BE2C (cell line): ENCODE results near the gene SPDEF.

Experiments
- DNase-seq: peaks from one replicate; pipeline ENCODE4 v3.0.0-alpha.2; 2020
- H3K27me3 ChIP-seq: fragments of 250-450 bp; sonication (Bioruptor Pico); 2 replicates; pipeline ENCODE4 v1.5.1; 2020; ENCODE audit warnings: mild to moderate bottlenecking
- H3K36me3 ChIP-seq: fragments of 250-450 bp; sonication (Bioruptor Pico); 2 replicates; pipeline ENCODE4 v1.5.1; 2020; ENCODE audit warnings: mild to moderate bottlenecking
- H3K4me1 ChIP-seq: fragments of 250-450 bp; sonication (Bioruptor Pico); 2 replicates; pipeline ENCODE4 v1.5.1; 2020
- H3K4me3 ChIP-seq: 2 replicates; pipeline ENCODE4 v1.5.1; 2011; ENCODE audit warnings: low read depth, low read length
- H3K9me3 ChIP-seq: fragments of 250-450 bp; sonication (Bioruptor Pico); 2 replicates; pipeline ENCODE4 v1.5.1; 2020
- TF ChIP-seq, protein P1 (sequence below): IDR thresholded peaks from 2 replicates; pipeline ENCODE4 v1.5.1; 2012; ENCODE audit warnings: mild to moderate bottlenecking, low read depth, low read length

The SPDEF gene

DNA sequence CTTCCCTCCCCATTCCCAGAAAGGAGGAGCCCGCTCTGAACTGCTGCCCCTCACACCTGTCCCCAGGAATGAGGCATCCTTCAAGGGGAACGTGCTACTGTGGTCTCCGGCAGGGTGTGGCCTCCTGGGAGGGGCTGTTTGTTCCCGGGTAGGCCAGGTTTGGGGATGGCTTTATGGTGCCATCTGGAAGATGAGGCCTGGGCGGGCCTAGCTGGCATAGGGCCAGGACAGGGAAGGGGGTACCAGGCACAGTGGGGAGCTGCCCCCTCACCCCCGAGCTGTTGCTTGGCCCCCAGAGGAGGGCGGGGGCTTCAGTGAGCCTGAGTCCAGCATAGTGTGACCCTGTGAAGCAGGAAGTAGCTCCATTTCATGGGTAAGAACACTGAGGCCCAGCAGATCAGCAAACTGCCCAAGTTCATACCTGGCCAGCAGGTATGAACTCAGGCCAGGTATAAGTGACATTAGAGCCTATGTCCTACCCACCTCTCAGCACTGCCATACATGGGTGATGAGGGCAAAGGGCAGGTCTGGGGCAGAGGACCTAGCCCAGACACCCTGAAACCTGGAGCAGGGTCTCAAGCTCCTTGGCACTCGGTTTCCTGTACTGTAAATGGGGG lies 17.5 kb upstream of the SPDEF start:
- H3K9me3 ChIP-seq: no peaks in the 10 kb centered on the region; the same call in 1 of the 2 replicates
- no peaks in the 10 kb centered on the region for H3K4me1 ChIP-seq
- H3K4me3 ChIP-seq: no peak overlapping the region
- DNase-seq: no peak
- TF ChIP-seq, protein P1, sequence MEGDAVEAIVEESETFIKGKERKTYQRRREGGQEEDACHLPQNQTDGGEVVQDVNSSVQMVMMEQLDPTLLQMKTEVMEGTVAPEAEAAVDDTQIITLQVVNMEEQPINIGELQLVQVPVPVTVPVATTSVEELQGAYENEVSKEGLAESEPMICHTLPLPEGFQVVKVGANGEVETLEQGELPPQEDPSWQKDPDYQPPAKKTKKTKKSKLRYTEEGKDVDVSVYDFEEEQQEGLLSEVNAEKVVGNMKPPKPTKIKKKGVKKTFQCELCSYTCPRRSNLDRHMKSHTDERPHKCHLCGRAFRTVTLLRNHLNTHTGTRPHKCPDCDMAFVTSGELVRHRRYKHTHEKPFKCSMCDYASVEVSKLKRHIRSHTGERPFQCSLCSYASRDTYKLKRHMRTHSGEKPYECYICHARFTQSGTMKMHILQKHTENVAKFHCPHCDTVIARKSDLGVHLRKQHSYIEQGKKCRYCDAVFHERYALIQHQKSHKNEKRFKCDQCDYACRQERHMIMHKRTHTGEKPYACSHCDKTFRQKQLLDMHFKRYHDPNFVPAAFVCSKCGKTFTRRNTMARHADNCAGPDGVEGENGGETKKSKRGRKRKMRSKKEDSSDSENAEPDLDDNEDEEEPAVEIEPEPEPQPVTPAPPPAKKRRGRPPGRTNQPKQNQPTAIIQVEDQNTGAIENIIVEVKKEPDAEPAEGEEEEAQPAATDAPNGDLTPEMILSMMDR: no peak
- H3K27me3 ChIP-seq: no peaks in the 10 kb centered on the region
- no peaks in the 10 kb centered on the region for H3K36me3 ChIP-seq

DNA sequence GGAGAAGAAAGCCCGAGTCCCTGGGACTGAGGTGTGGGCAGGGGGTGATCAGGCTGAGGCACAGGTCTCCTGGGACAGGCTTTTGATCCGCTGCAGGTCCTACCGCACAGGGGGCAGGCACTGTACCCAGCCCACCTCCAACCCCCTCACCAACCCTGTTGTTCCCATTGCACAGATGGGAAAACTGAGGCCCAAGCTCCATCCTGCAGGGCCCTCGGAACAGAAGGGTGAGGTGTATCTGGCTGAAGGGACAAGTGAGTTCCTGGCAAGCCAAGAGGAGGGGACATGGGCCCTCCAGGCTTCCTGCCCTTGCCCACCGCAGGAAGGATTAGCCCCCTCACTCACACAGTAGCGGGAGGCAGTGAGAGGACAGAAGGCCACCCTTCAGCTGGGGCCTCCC lies 16.5 kb upstream of the SPDEF start:
- no peak overlapping the region for H3K4me3 ChIP-seq
- no peaks in the 10 kb centered on the region for H3K4me1 ChIP-seq
- no peaks in the 10 kb centered on the region; the same call in 1 of the 2 replicates for H3K9me3 ChIP-seq
- H3K36me3 ChIP-seq: no peaks in the 10 kb centered on the region
- TF ChIP-seq, protein P1: no peak
- no peak for DNase-seq
- no peaks in the 10 kb centered on the region for H3K27me3 ChIP-seq

DNA sequence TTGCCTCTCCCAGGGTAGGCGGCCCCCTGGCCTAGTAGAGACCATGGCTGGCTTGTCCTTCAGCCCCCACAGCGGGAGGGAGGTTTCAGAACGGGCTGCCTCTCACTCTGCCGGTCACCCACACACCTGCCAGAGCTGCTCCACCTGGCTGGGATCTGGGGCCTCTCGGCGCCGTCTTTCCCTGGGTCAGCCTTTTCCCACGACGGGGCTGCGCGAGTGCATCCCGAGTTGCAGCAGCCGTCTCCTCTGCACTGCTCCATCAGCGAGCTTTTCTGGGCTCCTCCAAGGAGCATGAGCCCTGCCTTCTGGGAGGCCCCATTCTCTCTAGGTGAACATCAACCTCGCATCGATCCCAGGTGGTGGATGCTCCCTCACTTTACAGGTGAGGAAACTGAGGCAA lies 15.9 kb upstream of the SPDEF start:
- Histone ChIP-seq H3K4me3 (no peak overlapping the region), H3K4me1 (no peaks in the 10 kb centered on the region), H3K27me3 (no peaks in the 10 kb centered on the region), H3K9me3 (no peaks in the 10 kb centered on the region), H3K36me3 (no peaks in the 10 kb centered on the region)
- TF ChIP-seq, protein P1: no peak
- no peak for DNase-seq

DNA sequence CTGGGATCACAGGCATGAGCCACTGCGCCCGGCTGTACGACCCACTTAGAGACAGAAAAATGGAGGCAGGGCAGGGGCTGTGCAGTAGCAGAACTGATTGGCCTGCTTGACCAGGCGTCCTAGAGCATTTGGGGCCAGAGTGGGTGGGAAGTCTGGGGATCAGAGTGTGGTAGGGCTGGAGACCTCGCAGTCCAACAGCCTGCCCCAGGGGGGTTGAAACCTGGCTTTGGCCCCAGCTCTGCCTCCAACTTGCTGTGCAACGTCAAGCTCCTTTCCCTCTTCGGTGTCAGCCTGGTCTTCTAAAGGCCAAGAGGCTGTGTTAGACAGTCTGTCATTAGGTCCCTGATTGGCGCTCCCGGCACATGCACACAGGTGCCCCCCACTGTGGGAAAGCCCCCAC lies 15.3 kb upstream of the SPDEF start:
- no peaks in the 10 kb centered on the region for H3K27me3 ChIP-seq
- H3K9me3 ChIP-seq: no peaks in the 10 kb centered on the region
- H3K4me1 ChIP-seq: no peaks in the 10 kb centered on the region
- no peak overlapping the region for H3K4me3 ChIP-seq
- TF ChIP-seq, protein P1: no peak
- H3K36me3 ChIP-seq: no peaks in the 10 kb centered on the region
- DNase-seq: no peak

DNA sequence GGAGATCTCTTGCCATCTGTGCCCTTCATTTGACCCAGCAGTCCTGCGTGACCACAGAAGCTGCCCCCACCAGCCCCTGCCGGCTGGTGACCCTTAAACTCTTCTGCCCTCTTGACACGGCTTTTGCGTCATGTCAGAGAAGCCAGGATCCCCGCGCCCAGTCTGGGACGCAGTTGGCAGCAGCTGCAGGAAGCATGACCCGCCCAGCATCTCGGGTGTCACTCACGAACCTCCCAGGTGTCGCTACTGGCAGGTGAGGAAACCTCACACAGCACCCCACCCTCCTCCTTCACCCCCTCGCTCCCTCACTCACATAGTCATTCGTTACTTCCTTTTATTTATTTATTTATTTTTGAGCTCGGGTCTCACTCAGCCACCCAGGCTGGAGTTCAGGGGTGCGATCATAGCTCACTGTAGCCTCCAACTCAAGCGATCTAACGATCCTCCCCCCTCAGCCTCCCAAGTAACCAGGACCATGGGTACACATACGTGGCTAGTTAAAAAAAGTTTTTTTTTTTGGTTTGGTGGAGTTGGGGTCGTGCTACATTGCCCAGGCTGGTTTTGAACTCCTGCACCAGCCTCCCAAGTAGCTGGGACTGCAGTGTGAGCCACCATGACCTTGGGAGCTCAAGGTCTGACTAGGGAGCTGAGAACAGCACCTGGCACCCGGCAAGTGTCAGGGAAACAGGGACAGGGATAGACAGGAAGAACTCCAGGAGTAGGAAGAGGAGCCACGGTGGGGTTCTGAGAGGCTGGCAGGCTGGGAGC lies 14.1 kb upstream of the SPDEF start:
- DNase-seq: no peak
- H3K9me3 ChIP-seq: no peaks in the 10 kb centered on the region
- H3K4me1 ChIP-seq: no peaks in the 10 kb centered on the region
- no peaks in the 10 kb centered on the region for H3K27me3 ChIP-seq
- no peak overlapping the region for H3K4me3 ChIP-seq
- no peaks in the 10 kb centered on the region for H3K36me3 ChIP-seq
- TF ChIP-seq, protein P1: no peak

DNA sequence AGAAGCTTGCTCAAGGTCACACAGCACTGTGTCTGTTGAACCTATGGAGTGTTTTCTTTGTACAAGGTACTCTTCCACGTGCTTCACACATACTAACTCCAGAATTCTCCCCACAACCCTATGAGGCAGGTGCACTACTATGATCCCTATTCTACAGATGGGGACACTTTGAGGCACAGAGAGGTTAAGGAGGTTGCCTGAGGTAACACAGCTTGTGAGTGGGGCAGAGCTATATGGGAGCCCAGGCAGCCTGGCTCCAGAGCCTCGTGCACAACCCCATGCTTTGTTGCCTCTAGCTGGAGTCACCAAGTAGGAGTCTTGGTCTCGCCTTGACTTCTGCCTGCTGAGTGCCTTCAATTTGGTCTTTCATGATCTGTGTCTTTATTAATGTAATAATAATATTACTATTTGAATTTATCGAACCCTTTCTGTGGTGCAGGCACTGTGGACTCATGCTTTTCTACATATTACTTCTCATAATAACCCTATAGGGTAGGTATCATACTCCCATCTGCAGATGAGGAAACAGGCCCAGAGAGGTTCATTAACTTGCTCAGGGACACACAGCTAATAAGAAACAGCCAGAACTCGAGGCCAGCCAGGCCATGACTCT lies 13.3 kb upstream of the SPDEF start:
- no peaks in the 10 kb centered on the region for H3K4me1 ChIP-seq
- TF ChIP-seq, protein P1: no peak
- H3K27me3 ChIP-seq: no peaks in the 10 kb centered on the region
- DNase-seq: no peak
- H3K36me3 ChIP-seq: no peaks in the 10 kb centered on the region
- no peaks in the 10 kb centered on the region for H3K9me3 ChIP-seq
- H3K4me3 ChIP-seq: no peak overlapping the region
